ENCODE measurements around the gene TRIM16.
"Not testable (repeated sequence)": the region's sequence is repeated elsewhere in the genome, so short reads cannot be mapped to it uniquely, and the experiment has no call there.

TRIM16 gene

GRCh38 chr17:15589544-15590536, 94.3 kb downstream of the TRIM16 start:
- H3K4me3 ChIP-seq (ENCODE audit: low read length); DNase-seq (ENCODE audit: low read depth): not testable (repeated sequence)

- not testable (repeated sequence) for DNase-seq (ENCODE audit: low read depth); H3K4me3 ChIP-seq (ENCODE audit: low read length)
Measured at GRCh38 chr17:15588017-15588416, 96.1 kb downstream of the TRIM16 start.

- not testable (repeated sequence) for DNase-seq (ENCODE audit: low read depth); H3K4me3 ChIP-seq (ENCODE audit: low read length)
Measured at GRCh38 chr17:15583313-15583712, 100.8 kb downstream of the TRIM16 start.

- H3K4me3 ChIP-seq (ENCODE audit: low read length); DNase-seq (ENCODE audit: low read depth): not testable (repeated sequence)
Measured at GRCh38 chr17:15581462-15581861, 102.6 kb downstream of the TRIM16 start.
